CD4-positive, alpha-beta T cell treated with Interleukin-15 for 1 hour (primary cell): ENCODE results near the gene DNAH3.
"Not testable (repeated sequence)": the region's sequence is repeated elsewhere in the genome, so short reads cannot be mapped to it uniquely, and the experiment has no call there.

Experiments used
- DNase-seq: peaks from one replicate; pipeline ENCODE4 v3.0.0-alpha.2; 2020

Gene DNAH3

DNA sequence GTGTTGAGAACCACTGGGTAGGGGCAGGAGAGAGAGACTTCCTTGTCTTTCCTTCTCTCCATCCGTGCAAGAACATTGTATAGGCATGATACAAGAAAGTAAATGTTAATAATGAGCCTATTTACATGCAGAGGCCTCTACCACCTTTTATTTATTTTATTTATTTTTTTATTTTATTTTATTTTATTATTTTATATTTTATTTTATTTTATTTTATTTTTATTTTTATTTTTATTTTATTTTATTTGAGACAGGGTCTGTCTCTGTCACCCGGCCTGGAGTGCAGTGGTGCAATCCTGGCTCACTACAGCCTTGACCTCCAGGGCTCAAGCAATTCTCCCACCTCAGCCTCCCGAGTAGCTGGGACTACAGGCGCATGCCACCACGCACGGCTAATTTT, 87.3 kb downstream of the DNAH3 start:
- not testable (repeated sequence) for DNase-seq

DNA sequence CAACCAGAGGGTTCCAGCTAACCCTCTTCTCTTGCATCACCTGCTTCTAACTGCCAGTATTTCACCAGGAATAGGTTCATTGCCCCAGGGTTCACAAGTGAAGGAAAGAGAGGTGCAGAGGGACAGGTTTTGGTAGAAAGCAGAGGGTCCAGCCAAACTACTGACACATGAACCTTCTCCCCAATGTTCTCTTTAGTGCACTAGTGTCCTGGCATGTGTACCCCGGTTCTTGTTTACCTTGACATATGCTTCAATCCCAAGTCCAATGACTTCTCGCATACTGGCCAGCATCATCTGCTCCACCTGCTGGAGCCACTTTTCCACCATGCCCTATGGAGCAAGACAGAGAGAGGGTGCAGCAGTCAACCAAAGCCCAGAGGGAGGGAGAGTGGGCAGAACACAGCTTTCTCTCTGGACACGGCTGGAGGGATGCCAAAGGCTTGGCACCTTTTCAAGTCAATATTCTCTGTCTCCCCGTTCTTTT, 90.6 kb downstream of the DNAH3 start:
- DNase-seq = no peak

DNA sequence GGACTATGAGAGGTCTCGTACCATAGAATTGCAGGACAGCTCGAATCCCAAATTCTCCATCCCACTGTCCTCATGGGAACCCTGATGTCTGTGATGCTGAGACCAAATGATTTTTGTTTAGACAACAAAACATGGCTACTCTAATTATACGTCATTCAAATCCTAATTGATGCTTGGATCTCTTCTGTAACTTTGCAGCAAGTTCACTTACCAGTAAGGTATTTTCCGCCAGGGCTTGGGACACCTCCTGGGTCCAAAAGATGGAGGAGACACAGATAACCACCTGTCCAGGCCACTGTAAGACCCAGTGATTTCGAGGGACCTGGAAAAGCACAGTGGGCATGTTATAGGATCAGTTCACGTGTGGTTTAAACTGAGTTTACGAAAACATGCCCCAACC, 92.8 kb downstream of the DNAH3 start:
- no peak for DNase-seq

DNA sequence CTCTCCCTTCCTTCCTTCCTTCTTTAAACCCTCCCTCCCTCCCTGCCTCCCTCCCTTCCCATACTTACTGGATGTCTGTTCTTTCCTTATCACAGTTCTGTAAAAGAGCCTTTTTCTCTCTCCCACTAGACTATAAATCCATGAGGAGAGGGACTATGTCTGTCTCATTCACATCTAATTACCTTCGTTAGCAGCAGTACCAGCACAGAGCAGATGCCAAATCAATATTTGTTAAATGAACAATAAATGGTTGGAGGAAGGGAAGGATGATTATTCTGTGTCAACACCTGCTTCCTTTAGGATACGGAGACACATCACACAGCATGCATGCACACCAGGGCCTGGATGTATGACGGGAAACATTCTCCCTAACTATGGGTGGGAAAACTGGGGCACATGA, 94.2 kb downstream of the DNAH3 start:
- no peak for DNase-seq

DNA sequence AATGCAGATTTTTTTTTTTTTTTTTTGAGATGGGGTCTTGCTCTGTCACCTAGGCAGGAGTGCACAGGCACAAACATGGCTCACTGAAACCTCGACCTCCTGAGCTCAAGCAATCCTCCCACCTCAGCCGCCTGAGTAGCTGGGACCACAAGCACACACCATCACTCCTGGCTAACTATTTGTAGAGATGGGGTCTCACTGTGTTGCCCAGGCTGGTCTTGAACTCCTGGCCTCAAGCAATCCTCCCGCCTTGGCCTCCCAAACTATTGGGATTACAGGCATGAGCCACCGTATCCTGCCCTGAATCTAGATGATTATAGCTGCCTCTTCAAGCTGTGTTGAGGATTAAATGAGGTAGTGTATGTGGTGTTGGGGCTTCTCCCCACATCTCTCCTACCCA, 94.9 kb downstream of the DNAH3 start:
- not testable (repeated sequence) for DNase-seq

DNA sequence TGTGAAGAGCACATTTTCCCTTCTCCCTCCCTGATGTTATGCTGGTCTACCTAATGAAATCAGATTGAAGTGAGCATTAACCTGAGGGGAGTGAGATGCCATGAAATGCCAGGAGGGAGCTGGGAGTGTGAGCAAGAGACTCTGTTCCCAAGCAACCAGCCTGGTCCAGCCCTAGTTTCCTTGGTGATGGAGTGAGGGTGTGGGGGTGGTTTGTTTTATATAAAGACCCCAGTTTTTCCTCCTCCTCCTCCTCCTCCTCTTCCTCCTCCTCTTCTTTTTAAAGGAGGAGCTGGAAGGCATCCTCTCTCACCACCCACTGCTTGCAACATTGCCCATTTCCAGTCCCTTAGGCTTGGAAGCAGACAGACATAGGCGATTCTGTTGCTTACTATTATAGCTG, 97.1 kb downstream of the DNAH3 start:
- DNase-seq = no peak

DNA sequence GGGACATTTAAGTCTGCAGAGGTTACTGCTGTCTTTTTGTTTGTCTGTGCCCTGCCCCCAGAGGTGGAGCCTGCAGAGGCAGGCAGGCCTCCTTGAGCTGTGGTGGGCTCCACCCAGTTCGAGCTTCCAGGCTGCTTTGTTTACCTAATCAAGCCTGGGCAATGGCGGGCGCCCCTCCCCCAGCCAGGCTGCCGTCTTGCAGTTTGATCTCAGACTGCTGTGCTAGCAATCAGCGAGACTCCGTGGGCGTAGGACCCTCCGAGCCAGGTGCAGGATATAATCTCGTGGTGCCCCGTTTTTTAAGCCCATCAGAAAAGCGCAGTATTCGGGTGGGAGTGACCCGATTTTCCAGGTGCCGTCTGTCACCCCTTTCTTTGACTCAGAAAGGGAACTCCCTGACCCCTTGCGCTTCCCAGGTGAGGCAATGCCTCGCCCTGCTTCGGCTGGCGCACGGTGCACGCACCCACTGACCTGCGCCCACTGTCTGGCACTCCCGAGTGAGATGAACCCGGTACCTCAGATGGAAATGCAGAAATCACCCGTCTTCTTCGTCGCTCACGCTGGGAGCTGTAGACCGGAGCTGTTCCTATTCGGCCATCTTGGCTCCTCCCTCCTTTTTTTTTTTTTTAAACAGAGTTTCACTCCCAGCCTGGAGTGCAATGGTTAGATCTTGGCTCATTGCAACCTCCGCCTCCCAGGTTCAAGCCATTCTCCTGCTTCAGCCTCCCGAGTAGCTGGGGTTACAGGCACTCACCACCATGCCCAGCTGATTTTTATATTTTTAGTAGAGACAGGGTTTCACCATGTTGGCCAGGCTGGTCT, 102.3 kb downstream of the DNAH3 start:
- DNase-seq = not testable (repeated sequence)

DNA sequence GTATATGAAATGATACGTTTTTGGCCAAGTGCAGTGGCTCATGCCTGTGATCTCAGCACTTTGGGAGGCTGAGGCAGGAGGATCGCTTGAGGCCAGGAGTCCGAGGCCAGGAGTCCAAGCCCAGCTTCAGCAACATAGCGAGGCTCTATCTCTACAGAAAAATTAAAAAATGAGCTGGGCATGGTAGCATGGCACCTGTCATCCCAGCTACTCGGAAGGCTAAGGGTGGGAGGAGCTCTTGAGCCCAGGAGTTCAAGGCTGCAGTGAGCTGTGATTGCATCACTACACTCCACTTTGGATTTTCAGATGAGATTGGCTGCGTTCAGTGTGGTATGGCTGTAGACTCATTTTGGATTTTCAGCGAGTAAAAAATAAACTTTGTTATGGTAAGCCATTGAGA, 112.4 kb downstream of the DNAH3 start:
- no peak for DNase-seq

DNA sequence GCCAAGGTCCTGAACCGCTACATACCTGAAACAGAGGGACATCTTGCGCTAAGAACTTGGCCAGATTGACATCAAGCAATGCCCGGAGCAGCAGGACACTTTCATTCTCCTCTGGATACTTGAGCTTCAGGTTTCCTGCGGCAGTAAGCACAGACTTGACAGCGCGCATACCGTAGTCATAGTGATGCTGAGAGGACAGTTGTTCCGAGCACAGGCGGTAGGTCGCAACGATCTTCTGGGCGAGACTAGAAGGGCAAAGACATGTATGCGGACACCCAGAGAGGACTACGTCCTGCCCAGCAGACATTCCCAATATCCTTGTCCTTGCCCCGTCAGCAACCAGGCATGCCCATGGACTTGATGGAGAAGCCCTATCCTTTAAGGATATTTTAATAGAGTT, 112.9 kb downstream of the DNAH3 start:
- DNase-seq = no peak

DNA sequence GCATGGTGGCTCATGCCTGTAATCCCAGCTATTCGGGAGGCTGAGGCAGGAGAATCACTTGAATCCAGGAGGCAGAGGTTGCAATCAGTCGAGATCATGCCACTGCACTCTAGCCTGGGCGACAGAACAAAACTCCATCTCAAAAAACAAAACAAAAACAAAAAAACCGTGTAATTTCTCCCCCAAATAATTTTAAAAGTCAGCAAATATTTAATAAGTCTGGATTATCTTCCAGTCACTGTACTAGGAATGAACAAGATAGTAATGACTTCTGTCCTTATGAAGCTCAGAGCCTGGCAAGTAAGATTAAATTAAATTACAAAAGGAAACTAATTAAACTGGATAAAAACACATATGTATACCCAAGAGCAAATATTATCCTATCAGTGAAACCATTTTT, 113.5 kb downstream of the DNAH3 start:
- no peak for DNase-seq

DNA sequence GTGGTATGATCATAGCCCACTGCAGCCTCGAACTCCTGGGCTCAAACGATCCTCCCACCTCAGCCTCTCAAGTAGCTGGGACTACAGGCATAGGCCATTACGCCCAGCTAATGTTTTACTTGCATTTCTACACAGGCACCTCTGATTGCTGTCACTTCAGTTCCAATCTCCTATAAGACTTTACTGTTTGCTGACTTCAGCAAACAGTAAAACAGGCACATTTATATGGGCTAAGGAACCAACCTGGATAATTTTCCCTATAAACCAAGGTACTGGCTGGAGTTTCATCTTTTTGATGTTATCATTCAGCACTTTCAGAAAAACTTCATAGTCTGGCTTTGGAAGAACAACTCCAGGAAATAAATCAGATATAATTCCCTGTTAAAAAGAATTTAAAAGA, 114.2 kb downstream of the DNAH3 start:
- DNase-seq = no peak

DNA sequence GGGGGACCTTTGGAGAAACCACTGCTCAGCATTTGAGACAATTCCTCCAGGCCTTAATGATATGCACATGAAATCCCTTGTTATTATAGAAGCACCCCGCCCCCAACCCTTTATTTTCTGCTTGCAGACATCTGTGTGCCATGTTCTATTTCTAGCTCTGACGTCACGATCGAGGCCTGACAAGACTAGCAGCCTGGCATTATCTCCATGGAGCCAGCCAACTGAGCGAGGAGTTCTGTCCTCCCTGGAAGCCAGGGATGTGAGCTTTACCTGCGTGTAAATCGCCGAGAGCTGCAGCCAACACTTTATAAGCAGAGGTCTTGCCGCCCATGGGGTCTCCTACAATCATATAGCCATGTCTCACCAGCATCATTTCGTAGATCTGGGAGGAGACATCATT, 116.9 kb downstream of the DNAH3 start:
- DNase-seq = no peak

DNA sequence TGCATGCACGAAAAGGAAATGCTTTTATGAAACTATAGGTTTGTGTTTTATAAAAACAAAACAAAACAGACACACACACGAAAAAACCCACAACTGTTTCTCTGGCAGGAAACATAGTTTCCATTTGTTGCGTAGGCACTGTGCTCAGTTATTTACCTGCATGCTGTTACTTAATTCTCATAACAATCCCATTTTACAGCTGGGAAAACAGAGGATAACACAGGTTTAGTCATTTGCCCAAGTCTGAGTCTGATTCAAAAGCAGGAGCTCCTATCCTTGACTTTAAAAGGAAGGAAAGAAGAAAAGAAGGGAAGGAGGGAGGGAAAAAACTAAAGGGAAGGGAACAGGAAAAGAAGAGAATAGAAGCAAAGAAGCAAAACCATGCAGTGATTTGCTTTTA, 117.4 kb downstream of the DNAH3 start:
- no peak for DNase-seq

DNA sequence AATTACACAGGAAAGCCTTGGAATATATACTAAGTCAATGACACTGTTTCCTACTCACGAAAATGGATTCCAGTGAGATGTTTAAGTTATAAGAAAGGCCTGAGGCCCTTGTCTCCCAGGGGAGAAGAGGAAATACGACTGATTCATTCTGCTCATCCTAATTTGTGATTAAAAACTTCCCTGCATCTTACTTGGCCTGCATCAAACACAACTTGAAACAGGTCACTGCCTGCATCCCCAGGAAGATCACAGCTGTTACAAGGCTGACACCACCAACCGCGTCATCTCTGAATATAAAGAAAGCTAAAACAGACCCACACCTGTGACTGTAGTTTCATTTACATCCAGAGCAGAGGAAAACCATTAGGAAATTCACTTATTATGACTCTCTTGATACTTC, 121.9 kb downstream of the DNAH3 start:
- DNase-seq = no peak

DNA sequence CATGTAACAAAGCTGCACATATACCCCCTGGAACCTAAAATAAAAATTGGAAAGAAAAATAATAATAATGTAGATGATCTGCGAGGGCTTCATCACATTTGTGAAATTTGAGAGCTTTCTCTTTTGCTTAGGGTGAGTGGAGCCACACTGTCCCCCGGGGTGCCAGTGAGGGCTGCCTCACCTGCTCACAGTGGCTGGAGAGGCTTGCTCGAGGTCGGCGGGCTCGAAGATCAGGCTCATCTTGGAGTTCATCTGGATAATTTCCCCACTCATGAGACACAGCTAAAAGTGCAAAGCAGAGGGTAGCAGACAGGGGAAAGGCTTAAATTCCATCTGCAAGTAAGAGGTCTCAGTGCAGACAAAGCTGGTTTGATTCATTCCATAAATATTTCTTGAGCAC, 123.8 kb downstream of the DNAH3 start:
- DNase-seq = no peak

DNA sequence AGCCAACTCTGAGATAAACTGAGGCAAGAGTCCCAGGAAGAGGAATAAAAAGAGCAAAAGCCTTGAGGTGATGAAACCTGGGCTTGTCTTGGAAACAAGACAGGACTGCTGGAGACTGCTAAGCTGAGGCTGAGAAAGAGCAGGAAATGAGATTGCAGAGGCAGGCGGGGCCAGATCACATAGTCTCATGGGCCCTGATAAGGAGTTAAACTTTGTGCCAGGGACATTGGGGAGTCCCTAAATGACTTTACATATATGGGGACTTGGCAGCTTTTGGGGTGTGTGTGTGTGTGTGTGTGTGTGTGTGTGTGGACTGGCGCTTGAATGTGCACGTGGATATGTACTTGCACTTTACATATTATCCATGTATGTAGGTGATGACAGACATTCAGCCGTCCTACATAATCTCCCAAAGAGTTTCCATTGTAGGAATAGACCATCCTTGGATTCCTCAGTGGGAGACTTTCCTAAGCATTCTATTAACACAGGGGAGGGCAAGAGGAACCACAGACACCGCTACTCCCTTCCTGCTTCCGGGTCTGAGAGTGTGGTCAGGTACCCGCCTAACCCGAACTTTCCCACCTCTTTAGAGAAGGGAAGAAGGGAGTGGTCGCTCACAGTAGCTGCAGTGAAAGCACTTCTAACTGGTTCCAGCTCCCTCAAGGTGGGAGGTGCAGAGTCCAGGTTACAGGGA, 127.0 kb downstream of the DNAH3 start:
- no peak for DNase-seq

DNA sequence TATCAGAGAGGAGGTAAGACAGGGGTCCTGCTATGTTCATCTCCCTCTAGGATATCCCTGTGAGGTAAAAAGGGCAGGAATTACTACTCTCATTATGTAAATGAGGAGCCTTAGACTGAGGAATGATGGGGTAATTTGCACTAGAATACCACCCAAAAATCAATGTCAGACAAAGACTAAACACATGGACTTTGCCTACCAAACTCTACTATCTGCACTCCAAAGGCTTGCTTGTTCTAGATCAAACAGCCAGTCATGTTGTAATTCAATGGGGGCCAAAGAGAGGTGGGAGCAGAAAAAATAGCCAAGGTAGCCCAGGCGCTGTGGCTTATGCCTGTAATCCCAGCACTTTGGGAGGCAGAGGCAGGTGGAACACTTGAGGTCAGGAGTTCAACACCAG, 129.3 kb downstream of the DNAH3 start:
- DNase-seq = no peak

DNA sequence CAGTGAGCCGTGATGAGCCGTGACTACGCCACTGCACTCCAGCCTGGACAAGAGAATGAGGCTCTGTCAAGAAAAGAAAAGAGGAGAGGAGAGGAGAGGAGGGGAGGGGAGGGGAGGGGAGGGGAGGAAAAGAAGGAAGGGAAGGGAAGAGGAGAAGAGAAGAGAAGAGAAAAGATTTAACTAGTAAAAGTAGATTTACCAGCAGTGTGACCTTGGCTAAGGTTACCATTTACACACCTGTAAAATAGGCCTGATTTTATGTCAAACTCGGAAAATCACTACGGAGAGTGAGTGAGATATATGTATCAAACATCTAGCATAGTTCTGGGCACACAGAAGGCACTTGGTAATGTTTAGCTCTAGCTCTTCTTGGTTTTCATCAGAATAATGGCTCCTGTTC, 140.8 kb downstream of the DNAH3 start:
- no peak for DNase-seq

DNA sequence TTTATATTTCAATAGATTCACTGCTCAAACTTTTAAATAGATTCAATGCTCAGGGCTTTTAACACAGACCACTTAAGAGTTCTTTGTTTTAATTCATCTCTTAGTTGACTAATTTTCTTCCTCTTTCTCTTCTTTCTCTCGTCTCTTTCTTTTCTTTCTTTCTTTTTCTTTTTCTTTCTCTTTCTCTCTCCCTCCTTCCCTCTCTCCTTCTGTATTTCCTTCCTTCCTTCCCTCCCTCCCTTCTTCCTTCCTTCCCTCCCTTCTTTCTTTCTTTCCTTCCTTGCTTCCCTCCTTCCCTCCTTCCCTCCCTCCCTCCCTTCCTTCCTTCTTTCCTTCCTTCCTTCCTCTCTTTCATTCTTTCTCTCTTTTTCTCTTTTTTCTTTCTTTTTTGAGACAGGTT, 145.6 kb downstream of the DNAH3 start:
- DNase-seq = no peak

DNA sequence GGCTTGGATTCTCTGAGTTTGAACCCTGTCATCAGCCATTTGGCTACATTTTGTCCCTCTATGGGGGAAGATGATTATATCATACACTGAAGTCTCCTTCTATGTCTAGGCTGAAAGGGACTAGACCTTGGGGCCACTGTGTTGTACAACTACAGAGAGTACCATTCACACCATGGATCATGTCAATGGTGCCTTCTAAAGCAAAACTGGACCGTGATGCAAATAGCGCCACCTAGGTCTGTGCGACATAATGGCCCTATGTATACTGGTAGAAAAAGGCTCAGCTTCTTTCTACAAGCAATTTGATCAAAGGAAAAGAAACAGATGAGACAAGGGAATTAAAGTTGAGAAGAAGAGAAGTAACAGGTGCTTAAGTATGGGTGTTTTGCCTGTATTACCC, 149.4 kb downstream of the DNAH3 start:
- DNase-seq = no peak

DNA sequence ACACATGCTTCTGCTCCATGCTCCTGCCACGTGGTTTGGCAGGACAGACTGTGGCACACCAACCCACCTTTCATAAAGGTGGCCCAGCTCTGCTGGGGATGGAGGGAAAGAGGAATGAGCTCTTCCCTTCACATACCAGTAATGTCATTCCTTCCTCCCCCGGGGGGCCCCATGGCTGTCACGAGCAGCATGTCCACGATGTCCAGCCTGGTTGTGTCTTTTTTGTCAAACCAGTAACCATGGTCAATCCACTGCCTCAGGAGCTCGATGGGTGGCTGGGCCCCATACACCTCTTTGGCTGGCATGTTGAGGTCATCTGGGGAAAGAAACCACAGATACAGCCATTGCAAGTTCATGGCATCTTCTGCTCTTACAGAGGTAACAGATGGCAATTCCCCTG, 153.5 kb downstream of the DNAH3 start:
- DNase-seq = no peak

DNA sequence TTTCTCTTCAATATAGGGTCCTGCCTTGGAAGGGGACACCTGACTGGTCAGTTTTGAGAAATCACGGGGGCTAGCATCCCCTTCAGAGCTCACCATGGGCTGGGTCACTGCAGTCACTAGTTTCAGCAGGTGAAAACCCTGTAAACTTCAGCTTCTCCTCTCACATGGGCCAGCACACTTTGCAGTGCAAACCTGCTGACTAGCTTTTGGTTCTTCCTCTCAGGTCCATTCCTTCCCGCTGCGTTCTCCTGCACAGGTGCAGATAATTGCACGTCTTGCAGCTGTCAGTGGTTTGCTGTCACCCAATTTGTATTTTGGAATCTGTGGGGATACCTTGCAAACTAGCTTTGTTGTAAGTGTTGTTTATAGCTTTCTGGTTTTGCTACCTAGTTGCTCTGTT, 154.9 kb downstream of the DNAH3 start:
- DNase-seq = no peak

DNA sequence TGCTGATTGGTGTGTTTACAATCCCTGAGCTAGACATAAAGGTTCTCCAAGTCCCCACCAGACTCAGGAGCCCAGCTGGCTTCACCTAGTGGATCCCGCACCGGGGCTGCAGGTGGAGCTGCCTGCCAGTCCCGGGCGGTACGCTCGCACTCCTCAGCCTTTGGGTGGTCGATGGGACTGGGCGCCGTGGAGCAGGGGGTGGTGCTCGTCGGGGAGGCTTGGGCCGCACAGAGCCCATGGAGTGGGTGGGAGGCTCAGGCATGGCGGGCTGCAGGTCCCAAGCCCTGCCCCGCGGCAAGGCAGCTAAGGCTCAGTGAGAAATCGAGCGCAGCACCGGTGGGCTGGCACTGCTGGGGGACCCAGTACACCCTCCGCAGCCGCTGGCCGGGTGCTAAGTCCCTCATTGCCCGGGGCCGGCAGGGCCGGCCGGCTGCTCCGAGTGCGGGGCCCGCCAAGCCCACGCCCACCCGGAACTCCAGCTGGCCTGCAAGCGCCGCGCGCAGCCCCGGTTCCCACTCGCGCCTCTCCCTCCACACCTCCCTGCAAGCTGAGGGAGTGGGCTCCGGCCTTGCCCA, 161.1 kb downstream of the DNAH3 start:
- not testable (repeated sequence) for DNase-seq

DNA sequence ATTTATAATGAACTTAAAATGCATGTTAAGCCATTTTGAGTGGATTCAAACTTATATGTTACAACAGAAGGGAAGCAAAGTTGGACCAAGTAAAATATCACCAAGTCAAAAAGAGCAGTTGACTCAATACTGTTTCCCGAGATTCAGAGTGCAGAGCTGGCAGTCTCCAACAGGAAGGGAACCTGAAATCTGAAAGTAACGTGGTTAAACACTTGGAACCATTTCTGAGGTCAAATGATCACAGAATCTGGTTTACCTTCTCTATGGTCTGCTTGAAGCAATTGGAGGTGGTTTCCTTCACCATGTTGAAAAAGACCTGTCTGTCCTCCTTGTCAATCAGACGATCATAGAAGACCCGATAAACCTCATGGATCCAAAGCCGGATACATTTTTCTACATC, 163.6 kb downstream of the DNAH3 start:
- DNase-seq = no peak
